Right ventricle myocardium superior (tissue), 1 donor: ENCODE measurements around the gene TFCP2. TPM values are rescaled to one million over a fixed set of nuclear protein-coding genes. Genes with fewer than 3 reads are reported as not detected.
A peak's percentile ranks its signal among the peaks of the same experiment; 100 is the strongest.
"Not testable (repeated sequence)": the region's sequence is repeated elsewhere in the genome, so short reads cannot be mapped to it uniquely, and the experiment has no call there.

Source experiments
- ATAC-seq: fragments of 200-7000 bp; cut with Tn5 transposase; one replicate; pipeline ENCODE4 v1.9.1; 2020; ENCODE audit warnings: mild to moderate bottlenecking; ENCODE audit not compliant: poor library complexity
- DNase-seq: peaks from one replicate; pipeline ENCODE4 v3.0.0-alpha.2; 2020
- intact Hi-C: fragments of 100-400 bp; cut with DNase I; formaldehyde crosslinking; loops from one replicate; pipeline ENCODE4 v1.11.2; 2022
- total RNA-seq: library from RNA; stranded (reverse); fragmentation: NEBNext Ultra II Directional; extraction: Animal tissue kit (Norgen Biotek cat#: 25700); gene quantifications from one replicate; pipeline ENCODE4 v1.2.1, GENCODE V29; 2021
- donor health status: DM: no; HTN: yes; CAD: no; lungs with severe emphysema.

Gene TFCP2
- total RNA-seq, 1 donor from 2014 or later, result 23.3 TPM

- intact Hi-C loops, result no loop called here
- no peak for DNase-seq
- no peak for ATAC-seq
Measured at GRCh38 chr12:51103977-51104376, 69.0 kb downstream of the TFCP2 start.

GRCh38 chr12:51098611-51099010 lies 74.3 kb downstream of the TFCP2 start:
- ATAC-seq (no peak), DNase-seq (no peak)
- intact Hi-C loops, result no loop called here

GRCh38 chr12:51090705-51091229 lies 82.2 kb downstream of the TFCP2 start:
- ATAC-seq (no peak), DNase-seq (no peak)
- intact Hi-C loops, result no loop called here

GRCh38 chr12:51087818-51088217 lies 85.1 kb downstream of the TFCP2 start:
- no peak for DNase-seq
- intact Hi-C loops, result no loop called here
- ATAC-seq, result no peak

GRCh38 chr12:51086933-51087332 lies 86.0 kb downstream of the TFCP2 start:
- DNase-seq, result no peak
- intact Hi-C loops, result no loop called here
- ATAC-seq, result no peak

GRCh38 chr12:51085757-51086156 lies 87.2 kb downstream of the TFCP2 start:
- no peak for DNase-seq
- intact Hi-C loops, result no loop called here
- no peak for ATAC-seq

GRCh38 chr12:51083126-51083833 lies 89.7 kb downstream of the TFCP2 start, which contains the start of gene CSRNP2:
Gene CSRNP2, minus strand, starts transcription at chr12:51083596. Its CDS starts 7,035 bp downstream, at chr12:51076561.
- peak; percentile 99 for ATAC-seq
- DNase-seq, result peak; percentile 98
- intact Hi-C loops, result no loop called here

GRCh38 chr12:51082561-51083125 lies 90.3 kb downstream of the TFCP2 start:
- ATAC-seq, result peak; percentile 9
- intact Hi-C loops, result no loop called here
- DNase-seq, result no peak

GRCh38 chr12:51081421-51081820 lies 91.5 kb downstream of the TFCP2 start:
- DNase-seq (no peak), ATAC-seq (no peak)
- intact Hi-C loops, result no loop called here

GRCh38 chr12:51080136-51080535 lies 92.8 kb downstream of the TFCP2 start:
- ATAC-seq (no peak), DNase-seq (no peak)
- intact Hi-C loops, result no loop called here

- ATAC-seq, DNase-seq, intact Hi-C loops: not testable (repeated sequence)
Measured at GRCh38 chr12:51078866-51079265, 94.1 kb downstream of the TFCP2 start.

GRCh38 chr12:51078346-51078745 lies 94.6 kb downstream of the TFCP2 start:
- ATAC-seq, intact Hi-C loops, DNase-seq: not testable (repeated sequence)

- DNase-seq, result no peak
- ATAC-seq, result peak; percentile 74
- intact Hi-C loops, result no loop called here
Measured at GRCh38 chr12:51077930-51078329, 95.0 kb downstream of the TFCP2 start.

GRCh38 chr12:51076236-51076930 lies 96.6 kb downstream of the TFCP2 start:
- ATAC-seq (no peak), DNase-seq (no peak)
- intact Hi-C loops, result no loop called here

- ATAC-seq (no peak), DNase-seq (no peak)
- intact Hi-C loops, result no loop called here
Measured at GRCh38 chr12:51075390-51075789, 97.5 kb downstream of the TFCP2 start.

GRCh38 chr12:51071663-51072062 lies 101.3 kb downstream of the TFCP2 start:
- intact Hi-C loops, result no loop called here
- ATAC-seq (no peak), DNase-seq (no peak)

GRCh38 chr12:51070004-51070403 lies 102.9 kb downstream of the TFCP2 start:
- ATAC-seq (no peak), DNase-seq (no peak)
- intact Hi-C loops, result no loop called here

GRCh38 chr12:51067771-51068170 lies 105.2 kb downstream of the TFCP2 start:
- no peak for ATAC-seq
- DNase-seq, result no peak
- intact Hi-C loops, result no loop called here

- intact Hi-C loops, result no loop called here
- ATAC-seq (no peak), DNase-seq (peak; percentile 8)
Measured at GRCh38 chr12:51067229-51067628, 105.7 kb downstream of the TFCP2 start.

GRCh38 chr12:51065530-51065929 lies 107.4 kb downstream of the TFCP2 start:
- no peak for ATAC-seq
- intact Hi-C loops, result no loop called here
- DNase-seq, result no peak
